ENCODE measurements around the gene EDIL3. TPM values are rescaled to one million over a fixed set of nuclear protein-coding genes. Genes with fewer than 3 reads are reported as not detected.

Gene EDIL3
- total RNA-seq, 1 experiment from 2014 or later: 0.32 TPM

- H3K79me2 ChIP-seq (ENCODE audit: insufficient read depth, low read length): no peaks in the 10 kb centered on the region
- H4K20me1 ChIP-seq (ENCODE audit: insufficient read depth): no peaks in the 10 kb centered on the region
- no peaks in the 10 kb centered on the region for H3K27me3 ChIP-seq (ENCODE audit: insufficient read depth, low read length)
- no peak overlapping the region for H3K4me3 ChIP-seq (replicated peaks in 1 of 2; ENCODE audit: low read depth in 1 of 2, low read length in 2 of 2)
- BruUV-seq (replicated peaks): no TSS peak
- peak overlapping the region; percentile 35 for H2AFZ ChIP-seq (ENCODE audit: low read depth, low read length, poor library complexity, severe bottlenecking)
- ATAC-seq (no peak), DNase-seq (ENCODE audit: low read depth, low spot score) (no peak)
- H3K9ac ChIP-seq (ENCODE audit: low read length): no peak overlapping the region
- no peak overlapping the region for H3K27ac ChIP-seq (ENCODE audit: low read depth, low read length)
- H3K4me2 ChIP-seq (ENCODE audit: low read length): no peak overlapping the region
- TF ChIP-seq ATF3 (IDR thresholded peaks at IDR 0.05) (no peak), FOSL1 (IDR thresholded peaks at IDR 0.05; ENCODE audit: low read depth) (no peak), TCF7L2 (IDR thresholded peaks at IDR 0.05; ENCODE audit: borderline replicate concordance, extremely low read depth, insufficient read depth, insufficient read length) (no peak)
- no peaks in the 10 kb centered on the region; the same call in 1 of the 2 replicates for H3K9me2 ChIP-seq (ENCODE audit: insufficient read depth)
- H3K4me1 ChIP-seq (ENCODE audit: control insufficient read depth in 1 of 2, insufficient read depth in 2 of 2, low read length in 2 of 2): peaks cover 0 to 6% of the 10 kb centered on the region in 2 experiments; a peak in 1 of 4 replicates
- H3K9me3 ChIP-seq (ENCODE audit: control insufficient read depth in 1 of 2, insufficient read depth in 1 of 2, low read depth in 1 of 2, low read length in 2 of 2): no peaks in the 10 kb centered on the region
- ChIA-PET POLR2A (no interaction called here), RAD21 (ENCODE audit: low non-redundant PET in 1 of 2, low total read pairs in 2 of 2, uncharacterized antibody in 2 of 2, unreplicated experiment in 2 of 2) (no interaction called here), CTCF (no interaction called here)
- H3K36me3 ChIP-seq (ENCODE audit: control insufficient read depth in 1 of 2, insufficient read depth in 2 of 2, low read length in 2 of 2): no peaks in the 10 kb centered on the region
- intact Hi-C loops (cut with micrococcal nuclease): no loop called here
Measured at GRCh38 chr5:84017523-84018172, 367.0 kb downstream of the EDIL3 start.

- Histone ChIP-seq H3K79me2 (ENCODE audit: insufficient read depth, low read length) (no peaks in the 10 kb centered on the region), H3K4me3 (replicated peaks in 1 of 2; ENCODE audit: low read depth in 1 of 2, low read length in 2 of 2) (no peak overlapping the region), H3K9me2 (ENCODE audit: insufficient read depth) (no peaks in the 10 kb centered on the region; the same call in 1 of the 2 replicates), H3K9me3 (ENCODE audit: control insufficient read depth in 1 of 2, insufficient read depth in 1 of 2, low read depth in 1 of 2, low read length in 2 of 2) (no peaks in the 10 kb centered on the region), H3K27ac (ENCODE audit: low read depth, low read length) (no peak overlapping the region), H3K4me2 (ENCODE audit: low read length) (no peak overlapping the region), H2AFZ (ENCODE audit: low read depth, low read length, poor library complexity, severe bottlenecking) (no peak overlapping the region), H3K4me1 (ENCODE audit: control insufficient read depth in 1 of 2, insufficient read depth in 2 of 2, low read length in 2 of 2) (peaks cover 0 to 6% of the 10 kb centered on the region in 2 experiments; a peak in 1 of 4 replicates), H3K36me3 (ENCODE audit: control insufficient read depth in 1 of 2, insufficient read depth in 2 of 2, low read length in 2 of 2) (no peaks in the 10 kb centered on the region), H4K20me1 (ENCODE audit: insufficient read depth) (no peaks in the 10 kb centered on the region), H3K9ac (ENCODE audit: low read length) (no peak overlapping the region), H3K27me3 (ENCODE audit: insufficient read depth, low read length) (no peaks in the 10 kb centered on the region)
- CTCF ChIA-PET: no interaction called here
- BruUV-seq (replicated peaks): no TSS peak
- POLR2A ChIA-PET: no interaction called here
- RAD21 ChIA-PET (ENCODE audit: low non-redundant PET in 1 of 2, low total read pairs in 2 of 2, uncharacterized antibody in 2 of 2, unreplicated experiment in 2 of 2): no interaction called here
- DNase-seq (ENCODE audit: low read depth, low spot score) (no peak), ATAC-seq (no peak)
- intact Hi-C loops (cut with micrococcal nuclease): no loop called here
- TF ChIP-seq ZBTB33 (IDR thresholded peaks at IDR 0.05; ENCODE audit: extremely low read depth, insufficient replicate concordance, low read length) (no peak), CEBPB (IDR thresholded peaks at IDR 0.05; ENCODE audit: low read depth) (no peak), JUND (IDR thresholded peaks at IDR 0.05) (no peak), YY1 (IDR thresholded peaks at IDR 0.05; ENCODE audit: extremely low read depth, insufficient replicate concordance, low read depth, low read length) (no peak), POLR2A (IDR thresholded peaks at IDR 0.05; ENCODE audit: borderline replicate concordance, extremely low read depth, insufficient read depth, insufficient read length) (no peak), SP1 (IDR thresholded peaks at IDR 0.05; ENCODE audit: low read depth) (no peak), EZH2phosphoT487 (IDR thresholded peaks at IDR 0.05; ENCODE audit: borderline replicate concordance) (no peak)
Measured at GRCh38 chr5:84016085-84016484, 368.6 kb downstream of the EDIL3 start.

All from HCT116 (cell line).